ENCODE results near the gene RADIL.
A peak's percentile ranks its signal among the peaks of the same experiment; 100 is the strongest.

GRCh38 chr7:4797858-4798705 is 85.4 kb downstream of the RADIL start:
- TF ChIP-seq EZH2 (IDR thresholded peaks at IDR 0.05; ENCODE audit: borderline replicate concordance, low read depth, low read length, poor library complexity, severe bottlenecking) (no peak), CTCF (conservative IDR thresholded peaks at IDR 0.05; ENCODE audit: low read depth, low read length) (peak; percentile 81)
